ENCODE measurements around the gene FSCN2.

DNA sequence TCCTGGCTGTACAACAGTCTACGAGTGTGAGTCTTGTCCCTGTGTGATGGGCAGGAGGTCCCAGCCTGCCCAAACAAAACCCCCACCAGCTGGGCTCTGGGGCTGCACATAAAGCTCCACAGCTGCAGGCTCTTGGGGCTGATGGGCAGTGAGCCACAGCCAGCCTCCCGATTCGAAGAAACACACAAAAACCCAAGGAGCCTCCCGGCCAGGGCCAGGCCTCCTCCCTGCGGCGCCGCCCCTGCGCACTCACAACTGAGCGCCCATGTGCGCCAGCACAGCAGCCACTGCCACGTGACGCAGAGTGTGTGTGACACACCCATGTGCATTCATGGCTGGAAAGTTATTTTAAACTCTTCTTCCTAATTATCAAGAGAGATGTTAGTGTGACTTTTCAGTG is 54.6 kb downstream of the FSCN2 start:
- TF ChIP-seq, protein P1, sequence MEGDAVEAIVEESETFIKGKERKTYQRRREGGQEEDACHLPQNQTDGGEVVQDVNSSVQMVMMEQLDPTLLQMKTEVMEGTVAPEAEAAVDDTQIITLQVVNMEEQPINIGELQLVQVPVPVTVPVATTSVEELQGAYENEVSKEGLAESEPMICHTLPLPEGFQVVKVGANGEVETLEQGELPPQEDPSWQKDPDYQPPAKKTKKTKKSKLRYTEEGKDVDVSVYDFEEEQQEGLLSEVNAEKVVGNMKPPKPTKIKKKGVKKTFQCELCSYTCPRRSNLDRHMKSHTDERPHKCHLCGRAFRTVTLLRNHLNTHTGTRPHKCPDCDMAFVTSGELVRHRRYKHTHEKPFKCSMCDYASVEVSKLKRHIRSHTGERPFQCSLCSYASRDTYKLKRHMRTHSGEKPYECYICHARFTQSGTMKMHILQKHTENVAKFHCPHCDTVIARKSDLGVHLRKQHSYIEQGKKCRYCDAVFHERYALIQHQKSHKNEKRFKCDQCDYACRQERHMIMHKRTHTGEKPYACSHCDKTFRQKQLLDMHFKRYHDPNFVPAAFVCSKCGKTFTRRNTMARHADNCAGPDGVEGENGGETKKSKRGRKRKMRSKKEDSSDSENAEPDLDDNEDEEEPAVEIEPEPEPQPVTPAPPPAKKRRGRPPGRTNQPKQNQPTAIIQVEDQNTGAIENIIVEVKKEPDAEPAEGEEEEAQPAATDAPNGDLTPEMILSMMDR (IDR thresholded peaks at IDR 0.05), result no peak
- TF ChIP-seq SIN3A (IDR thresholded peaks at IDR 0.05; ENCODE audit: borderline replicate concordance, insufficient read depth, low read depth, low read length), result no peak

All from Panc1 (cell line).